Measurements from ENCODE around the gene LRP4.
"Not testable (repeated sequence)": the region's sequence is repeated elsewhere in the genome, so short reads cannot be mapped to it uniquely, and the experiment has no call there.

The LRP4 gene, protein sequence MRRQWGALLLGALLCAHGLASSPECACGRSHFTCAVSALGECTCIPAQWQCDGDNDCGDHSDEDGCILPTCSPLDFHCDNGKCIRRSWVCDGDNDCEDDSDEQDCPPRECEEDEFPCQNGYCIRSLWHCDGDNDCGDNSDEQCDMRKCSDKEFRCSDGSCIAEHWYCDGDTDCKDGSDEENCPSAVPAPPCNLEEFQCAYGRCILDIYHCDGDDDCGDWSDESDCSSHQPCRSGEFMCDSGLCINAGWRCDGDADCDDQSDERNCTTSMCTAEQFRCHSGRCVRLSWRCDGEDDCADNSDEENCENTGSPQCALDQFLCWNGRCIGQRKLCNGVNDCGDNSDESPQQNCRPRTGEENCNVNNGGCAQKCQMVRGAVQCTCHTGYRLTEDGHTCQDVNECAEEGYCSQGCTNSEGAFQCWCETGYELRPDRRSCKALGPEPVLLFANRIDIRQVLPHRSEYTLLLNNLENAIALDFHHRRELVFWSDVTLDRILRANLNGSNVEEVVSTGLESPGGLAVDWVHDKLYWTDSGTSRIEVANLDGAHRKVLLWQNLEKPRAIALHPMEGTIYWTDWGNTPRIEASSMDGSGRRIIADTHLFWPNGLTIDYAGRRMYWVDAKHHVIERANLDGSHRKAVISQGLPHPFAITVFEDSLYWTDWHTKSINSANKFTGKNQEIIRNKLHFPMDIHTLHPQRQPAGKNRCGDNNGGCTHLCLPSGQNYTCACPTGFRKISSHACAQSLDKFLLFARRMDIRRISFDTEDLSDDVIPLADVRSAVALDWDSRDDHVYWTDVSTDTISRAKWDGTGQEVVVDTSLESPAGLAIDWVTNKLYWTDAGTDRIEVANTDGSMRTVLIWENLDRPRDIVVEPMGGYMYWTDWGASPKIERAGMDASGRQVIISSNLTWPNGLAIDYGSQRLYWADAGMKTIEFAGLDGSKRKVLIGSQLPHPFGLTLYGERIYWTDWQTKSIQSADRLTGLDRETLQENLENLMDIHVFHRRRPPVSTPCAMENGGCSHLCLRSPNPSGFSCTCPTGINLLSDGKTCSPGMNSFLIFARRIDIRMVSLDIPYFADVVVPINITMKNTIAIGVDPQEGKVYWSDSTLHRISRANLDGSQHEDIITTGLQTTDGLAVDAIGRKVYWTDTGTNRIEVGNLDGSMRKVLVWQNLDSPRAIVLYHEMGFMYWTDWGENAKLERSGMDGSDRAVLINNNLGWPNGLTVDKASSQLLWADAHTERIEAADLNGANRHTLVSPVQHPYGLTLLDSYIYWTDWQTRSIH (N-terminal part only)

DNA sequence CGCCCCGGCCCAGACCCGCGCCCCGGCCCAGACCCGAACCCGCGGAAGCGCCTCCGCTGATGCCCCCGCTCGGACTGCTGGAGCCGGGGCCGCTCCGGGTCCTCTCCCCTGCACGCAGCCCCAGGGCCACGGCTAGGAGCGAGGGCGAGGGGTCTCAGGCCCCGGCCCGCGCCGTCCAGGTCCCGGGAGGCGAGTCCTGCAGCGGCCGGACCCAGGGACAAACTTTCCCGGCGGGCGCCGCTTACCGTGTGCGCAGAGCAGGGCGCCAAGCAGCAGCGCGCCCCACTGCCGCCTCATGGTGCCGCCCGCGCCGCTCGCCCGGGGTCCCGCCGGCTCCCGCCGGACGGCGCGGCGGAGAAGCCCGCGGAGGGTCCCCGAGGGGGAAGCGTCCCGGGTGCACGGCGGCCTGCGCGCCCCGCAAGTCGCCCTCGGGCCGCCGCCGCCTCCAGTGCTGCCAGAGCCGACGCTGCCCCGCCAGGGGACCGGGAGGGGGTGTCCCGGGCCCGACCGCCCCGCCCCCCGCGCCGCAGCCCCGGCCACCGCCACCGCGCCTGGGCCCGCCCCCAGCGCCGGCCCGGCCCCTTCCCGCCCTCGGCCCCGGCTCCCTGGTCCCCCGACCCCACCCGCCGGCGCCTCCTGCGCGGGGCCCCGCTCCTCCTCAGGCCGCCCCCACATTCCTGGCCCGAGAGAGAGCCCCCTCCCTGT, at the start of gene LRP4:
Gene LRP4, minus strand, starts transcription at position 468 of the 705 bp plus-strand sequence. Its CDS starts 171 bp downstream, at position 297.
- TF ChIP-seq, protein P1, sequence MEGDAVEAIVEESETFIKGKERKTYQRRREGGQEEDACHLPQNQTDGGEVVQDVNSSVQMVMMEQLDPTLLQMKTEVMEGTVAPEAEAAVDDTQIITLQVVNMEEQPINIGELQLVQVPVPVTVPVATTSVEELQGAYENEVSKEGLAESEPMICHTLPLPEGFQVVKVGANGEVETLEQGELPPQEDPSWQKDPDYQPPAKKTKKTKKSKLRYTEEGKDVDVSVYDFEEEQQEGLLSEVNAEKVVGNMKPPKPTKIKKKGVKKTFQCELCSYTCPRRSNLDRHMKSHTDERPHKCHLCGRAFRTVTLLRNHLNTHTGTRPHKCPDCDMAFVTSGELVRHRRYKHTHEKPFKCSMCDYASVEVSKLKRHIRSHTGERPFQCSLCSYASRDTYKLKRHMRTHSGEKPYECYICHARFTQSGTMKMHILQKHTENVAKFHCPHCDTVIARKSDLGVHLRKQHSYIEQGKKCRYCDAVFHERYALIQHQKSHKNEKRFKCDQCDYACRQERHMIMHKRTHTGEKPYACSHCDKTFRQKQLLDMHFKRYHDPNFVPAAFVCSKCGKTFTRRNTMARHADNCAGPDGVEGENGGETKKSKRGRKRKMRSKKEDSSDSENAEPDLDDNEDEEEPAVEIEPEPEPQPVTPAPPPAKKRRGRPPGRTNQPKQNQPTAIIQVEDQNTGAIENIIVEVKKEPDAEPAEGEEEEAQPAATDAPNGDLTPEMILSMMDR (IDR thresholded peaks at IDR 0.05; ENCODE audit: control insufficient read depth, insufficient read depth, low read depth, low read length, missing control alignments): no peak
- peak within 1 kb of the TSS; percentile 47 for H3K4me3 ChIP-seq (ENCODE audit: control insufficient read depth, low read depth, low read length)
- DNase-seq (ENCODE audit: low read depth): no peak

GRCh38 chr11:46967962-46968361, 49.6 kb upstream of the LRP4 start:
- TF ChIP-seq, protein P1 (IDR thresholded peaks at IDR 0.05; ENCODE audit: control insufficient read depth, insufficient read depth, low read depth, low read length, missing control alignments): no peak

DNA sequence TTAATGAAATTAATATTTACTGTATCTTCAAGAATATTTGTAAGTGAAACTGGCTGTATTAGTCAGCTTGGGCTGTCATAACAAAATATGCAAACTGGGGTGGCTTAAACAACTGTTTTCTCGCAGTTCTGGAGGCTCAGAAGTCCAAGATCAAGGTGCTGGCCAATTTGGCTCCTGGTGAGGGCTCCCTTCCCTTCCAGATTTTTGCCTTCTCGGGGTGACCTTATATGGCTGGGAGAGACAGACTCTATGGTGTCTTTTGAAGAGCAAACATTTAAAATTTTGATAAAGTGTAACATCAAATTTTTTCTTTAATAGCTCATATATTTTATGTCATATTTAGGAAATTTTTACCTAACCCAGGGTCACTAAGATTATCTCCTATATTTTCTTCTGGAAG, 48.4 kb upstream of the LRP4 start:
- DNase-seq (ENCODE audit: low read depth): no peak
- no peak overlapping the region for H3K4me3 ChIP-seq (ENCODE audit: control insufficient read depth, low read depth, low read length)
- TF ChIP-seq, protein P1 (IDR thresholded peaks at IDR 0.05; ENCODE audit: control insufficient read depth, insufficient read depth, low read depth, low read length, missing control alignments): no peak

More at GRCh38 chr11:46967962-46968361, 49.6 kb upstream of the LRP4 start:
- DNase-seq (ENCODE audit: low read depth): no peak
- no peak overlapping the region for H3K4me3 ChIP-seq (ENCODE audit: control insufficient read depth, low read depth, low read length)

DNA sequence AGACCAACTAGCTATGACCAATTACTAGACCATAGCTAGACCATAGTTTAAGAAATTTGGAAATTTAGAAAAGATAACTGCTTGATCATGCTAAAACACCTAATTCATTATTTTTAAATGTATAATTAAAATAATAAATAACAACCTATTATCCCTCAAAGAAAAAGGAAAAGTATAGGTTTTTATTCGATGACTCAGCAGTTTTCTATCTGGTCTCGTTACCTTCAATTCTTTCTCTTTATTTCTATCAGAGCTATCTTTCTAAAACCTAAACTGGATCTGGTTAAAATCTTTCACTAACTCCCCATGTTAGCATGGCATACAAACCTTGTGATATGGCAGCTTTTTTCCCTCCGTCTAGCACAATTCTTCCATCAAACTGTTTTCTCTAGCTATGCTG, 45.5 kb upstream of the LRP4 start:
- H3K4me3 ChIP-seq (ENCODE audit: control insufficient read depth, low read depth, low read length): no peak overlapping the region
- no peak for DNase-seq (ENCODE audit: low read depth)
- TF ChIP-seq, protein P1 (IDR thresholded peaks at IDR 0.05; ENCODE audit: control insufficient read depth, insufficient read depth, low read depth, low read length, missing control alignments): no peak

DNA sequence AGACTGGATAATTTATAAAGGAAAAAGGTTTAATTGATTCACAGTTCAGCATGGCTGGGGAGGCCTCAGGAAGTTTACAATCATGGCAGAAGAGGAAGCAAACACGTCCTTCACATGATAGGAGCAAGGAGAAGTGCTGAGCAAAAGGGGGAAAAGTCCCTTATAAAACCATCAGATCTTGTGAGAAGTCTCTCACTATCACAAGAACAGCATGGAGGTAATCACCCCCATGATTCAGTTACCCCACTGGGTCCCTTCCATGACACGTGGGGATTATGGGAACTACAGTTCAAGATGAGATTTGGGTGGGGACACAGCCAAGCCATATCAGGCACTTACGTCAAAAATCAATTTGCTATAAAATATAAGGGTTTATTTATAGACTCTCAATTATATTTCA, 43.5 kb upstream of the LRP4 start:
- not testable (repeated sequence) for H3K4me3 ChIP-seq (ENCODE audit: control insufficient read depth, low read depth, low read length); DNase-seq (ENCODE audit: low read depth)

DNA sequence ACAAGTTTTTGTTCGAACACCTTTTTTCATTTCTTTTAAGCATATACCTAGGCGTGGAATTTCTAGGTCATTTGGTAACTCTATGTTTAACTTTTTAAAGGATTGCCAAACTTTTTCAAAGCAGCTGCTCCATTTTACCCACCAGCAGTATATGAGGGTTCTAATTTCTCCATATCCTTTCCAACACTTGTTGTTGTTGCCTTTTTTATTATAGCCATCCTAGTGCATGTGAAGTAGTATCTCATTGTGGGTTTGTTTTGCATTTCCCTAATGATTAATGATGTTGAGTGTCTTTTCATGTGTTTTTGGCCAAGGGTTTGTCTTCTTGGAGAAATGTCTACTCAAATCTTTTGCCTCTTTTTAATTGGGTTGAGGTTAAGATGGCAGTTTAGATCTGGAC, 42.7 kb upstream of the LRP4 start:
- TF ChIP-seq, protein P1 (IDR thresholded peaks at IDR 0.05; ENCODE audit: control insufficient read depth, insufficient read depth, low read depth, low read length, missing control alignments): no peak
- DNase-seq (ENCODE audit: low read depth): no peak
- no peak overlapping the region for H3K4me3 ChIP-seq (ENCODE audit: control insufficient read depth, low read depth, low read length)
